Gastrocnemius medialis (tissue), 4 donors: Measurements from ENCODE around the gene SLC66A2. TPM values are rescaled to one million over a fixed set of nuclear protein-coding genes. Genes with fewer than 3 reads are reported as not detected.
A peak's percentile ranks its signal among the peaks of the same experiment; 100 is the strongest.

Experiments used
- ATAC-seq, 2 donors: fragments of 150-250 bp; one replicate each; pipeline ENCODE4 v1.9.1; 2016
- DNase-seq, 2 donors: peaks; one replicate each; pipeline ENCODE4 v3.0.0-alpha.2; 2019
- H3K27ac ChIP-seq, 4 donors: fragments of 200-600 bp; sonication (generic); 1 replicate in 1 of 4; 2 replicates in 3 of 4; pipeline ENCODE4 v1.5.1; 2016 to 2018; ENCODE audit warnings: mild to moderate bottlenecking in 2 of 4, moderate library complexity in 1 of 4
- H3K27me3 ChIP-seq, 3 donors: fragments of 200-600 bp; sonication (generic) in 2 of 3; 1 replicate in 1 of 3; 2 replicates in 2 of 3; pipeline versions ENCODE4 v1.5.1 to v1.6.0; 2016 to 2019; ENCODE audit warnings: mild to moderate bottlenecking in 1 of 3, moderate library complexity in 1 of 3
- H3K36me3 ChIP-seq, 2 donors: fragments of 200-600 bp; sonication (generic) in 1 of 2; one replicate each; pipeline ENCODE4 v1.5.1; 2017 to 2018
- H3K4me1 ChIP-seq, 2 donors: fragments of 200-600 bp; sonication (generic) in 1 of 2; one replicate each; pipeline ENCODE4 v1.5.1; 2016 to 2017; ENCODE audit warnings: mild to moderate bottlenecking in 2 of 2
- H3K4me3 ChIP-seq, 4 donors: fragments of 200-600 bp; sonication (generic) in 3 of 4; 1 replicate in 1 of 4; 2 replicates in 3 of 4; pipeline ENCODE4 v1.5.1; 2016 to 2019; ENCODE audit warnings: mild to moderate bottlenecking in 2 of 4
- H3K9me3 ChIP-seq, 3 donors: fragments of 200-600 bp; sonication (generic) in 2 of 3; 1 replicate in 1 of 3; 2 replicates in 2 of 3; pipeline ENCODE4 v1.5.1; 2016 to 2019
- CTCF ChIP-seq, 5 experiments: fragments of 450-650 bp in 3 of 5; fragments of 200-600 bp in 2 of 5; sonication (generic) in 2 of 5; IDR thresholded peaks in 4 of 5; conservative IDR thresholded peaks in 1 of 5; 1 replicate in 4 of 5; 2 replicates in 1 of 5; pipeline ENCODE4 v1.5.1; 2016 to 2019; ENCODE audit warnings: antibody characterized with exemption in 5 of 5, mild to moderate bottlenecking in 3 of 5, moderate library complexity in 3 of 5
- POLR2A ChIP-seq, 2 donors: fragments of 450-650 bp; IDR thresholded peaks; one replicate each; pipeline ENCODE4 v1.6.1; 2017; ENCODE audit warnings: antibody characterized with exemption in 2 of 2, mild to moderate bottlenecking in 2 of 2, moderate library complexity in 2 of 2
- in situ Hi-C, 4 donors: fragments of 200-750 bp; cut with MboI; loops; one replicate each; pipeline versions ENCODE4 v1.15.0 to v1.8.0; 2017; ENCODE audit warnings: low sequenced_read_pairs in 4 of 4
- intact Hi-C: fragments of 100-400 bp; cut with DNase I; formaldehyde crosslinking; loops from one replicate; pipeline ENCODE4 v1.15.1; 2023; ENCODE audit warnings: low total_unique reads
- total RNA-seq, 4 donors: library from RNA; depleted of rRNA; stranded (reverse); fragments of >200 nt; gene quantifications; one replicate each; pipeline versions ENCODE4 v1.1.0 to v1.2.3, GENCODE V29; 2016

Gene SLC66A2
- total RNA-seq, 4 donors from 2014 or later: 43.3 to 121 (median 107) TPM

DNA sequence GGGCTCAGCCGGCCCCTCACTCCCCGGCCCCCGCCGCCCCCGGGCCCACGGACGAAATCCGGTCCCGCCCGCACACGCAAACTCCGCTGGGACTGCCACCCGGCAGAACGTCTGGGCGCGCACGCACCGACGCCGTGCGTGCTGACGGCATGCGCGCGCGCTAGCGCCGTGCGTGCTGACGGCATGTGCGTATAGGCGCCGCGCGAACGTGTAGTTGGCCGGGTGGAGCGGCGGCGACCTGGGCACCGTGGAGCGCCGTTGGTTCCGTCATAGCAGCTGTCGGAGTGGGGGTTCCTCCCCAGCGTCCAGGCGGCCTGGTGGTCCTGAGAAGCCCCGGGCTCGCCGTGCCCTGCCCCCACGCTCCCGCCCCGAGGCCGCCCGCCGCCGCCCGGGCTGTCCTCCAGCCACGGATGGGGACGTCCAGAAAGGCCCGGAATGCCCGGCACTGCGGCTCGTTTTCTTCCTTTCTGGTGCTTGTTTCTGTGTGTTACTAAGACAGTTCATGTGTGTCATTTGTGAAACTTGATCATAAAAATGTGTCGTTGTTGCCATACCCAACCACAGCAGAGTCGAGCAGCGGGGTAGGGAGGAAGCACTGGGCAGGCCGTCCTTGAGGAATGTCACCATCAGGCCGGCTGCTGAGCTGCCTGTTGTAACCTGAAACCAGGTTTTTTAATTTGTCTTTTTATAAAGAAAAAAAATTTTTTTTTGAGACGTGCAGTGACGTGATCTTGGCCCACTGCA lies 37.2 kb upstream of the SLC66A2 start, which contains the start of gene TXNL4A:
TXNL4A (minus strand) TSS at position 113 of the 744 bp plus-strand sequence. CDS start 171 bp downstream, outside the sequence.
- H3K4me3 ChIP-seq: peak within 1 kb of the TSS; percentile 84 to 99 (median 89)
- H3K27ac ChIP-seq: peak within 1 kb of the TSS; percentile 94 to 100 (median 96)
- peak; percentile 96 to 98 for ATAC-seq
- peaks cover 15 to 23% of the 10 kb centered on the region in 2 donors for H3K4me1 ChIP-seq
- no peaks in the 10 kb centered on the region for H3K27me3 ChIP-seq
- intact Hi-C loops (loop anchor here (1.0 to 5.0 kb wide), 4 partner anchors 24 to 311 kb away; partner anchors contain the start of genes CTDP1, HSBP1L1, RBFA and SLC66A2), in situ Hi-C loops (loop anchor here in 1 of 4 donors (10.0 kb wide), 1 partner anchor 46 kb away; the partner anchor contains the start of gene RBFA)
- H3K36me3 ChIP-seq: no peaks in the 10 kb centered on the region
- TF ChIP-seq POLR2A (IDR thresholded peaks at IDR 0.05): peak; percentile 81 to 93
- no peak for TF ChIP-seq CTCF (IDR thresholded peaks at IDR 0.05 in 4 of 5, conservative IDR thresholded peaks at IDR 0.05 in 1 of 5)
- peak; percentile 70 to 84 for DNase-seq
- H3K9me3 ChIP-seq: no peaks in the 10 kb centered on the region

DNA sequence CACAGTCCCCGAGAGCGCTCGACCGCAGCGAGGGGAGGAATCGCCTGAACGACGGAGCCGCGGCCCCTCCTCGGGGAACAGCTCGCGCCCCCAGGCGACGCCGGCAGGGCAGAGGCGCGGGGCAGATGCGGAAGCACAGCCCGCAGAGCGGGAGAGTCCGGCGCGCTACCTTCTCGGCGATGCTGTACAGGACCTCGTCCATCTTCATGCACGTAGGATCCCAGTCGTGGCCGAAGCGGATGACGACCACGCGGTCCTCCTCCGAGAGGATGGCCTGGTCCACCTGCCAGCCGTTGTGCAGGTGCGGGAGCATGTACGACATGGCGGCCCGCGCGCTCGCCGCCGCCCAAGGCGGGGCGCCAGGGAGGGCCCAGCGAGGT lies 36.6 kb upstream of the SLC66A2 start:
- Histone ChIP-seq H3K27ac (peak overlapping the region; percentile 94 to 100 (median 96)), H3K4me3 (peak overlapping the region; percentile 84 to 99 (median 89)), H3K36me3 (no peaks in the 10 kb centered on the region), H3K4me1 (peaks cover 15 to 27% of the 10 kb centered on the region in 2 donors), H3K27me3 (no peaks in the 10 kb centered on the region), H3K9me3 (no peaks in the 10 kb centered on the region)
- in situ Hi-C loops (loop anchor here in 1 of 4 donors (10.0 kb wide), 1 partner anchor 47 kb away; the partner anchor contains the start of gene RBFA), intact Hi-C loops (loop anchor here (1.0 to 5.0 kb wide), 4 partner anchors 23 to 311 kb away; partner anchors contain the start of genes CTDP1, HSBP1L1, RBFA and SLC66A2)
- peak; percentile 66 to 68 for ATAC-seq
- DNase-seq: peak in 1 of 2 donors; percentile 11
- TF ChIP-seq POLR2A (IDR thresholded peaks at IDR 0.05) (no peak), CTCF (IDR thresholded peaks at IDR 0.05 in 4 of 5, conservative IDR thresholded peaks at IDR 0.05 in 1 of 5) (peak in 2 of 5 experiments; percentile 37 to 45)

- DNase-seq (no peak), ATAC-seq (no peak)
- Histone ChIP-seq H3K27me3 (no peaks in the 10 kb centered on the region), H3K27ac (peak overlapping the region; percentile 94 to 100 (median 96)), H3K4me3 (peak overlapping the region; percentile 84 to 99 (median 89)), H3K9me3 (no peaks in the 10 kb centered on the region), H3K36me3 (no peaks in the 10 kb centered on the region), H3K4me1 (peaks cover 15 to 32% of the 10 kb centered on the region in 2 donors)
- in situ Hi-C loops (loop anchor here in 1 of 4 donors (10.0 kb wide), 1 partner anchor 47 kb away; the partner anchor contains the start of gene RBFA), intact Hi-C loops (loop anchor here (5.0 kb wide), 1 partner anchor 310 kb away; the partner anchor contains the start of gene CTDP1)
- TF ChIP-seq POLR2A (IDR thresholded peaks at IDR 0.05): no peak
- TF ChIP-seq CTCF (IDR thresholded peaks at IDR 0.05 in 4 of 5, conservative IDR thresholded peaks at IDR 0.05 in 1 of 5): no peak
Observed at GRCh38 chr18:79987566-79987965, 36.1 kb upstream of the SLC66A2 start.

GRCh38 chr18:79986726-79987125 lies 35.3 kb upstream of the SLC66A2 start:
- ATAC-seq: no peak
- in situ Hi-C loops (loop anchor here in 1 of 4 donors (10.0 kb wide), 1 partner anchor 48 kb away; the partner anchor contains the start of gene RBFA), intact Hi-C loops (loop anchor here (5.0 kb wide), 1 partner anchor 309 kb away; the partner anchor contains the start of gene CTDP1)
- no peaks in the 10 kb centered on the region for H3K36me3 ChIP-seq
- TF ChIP-seq CTCF (IDR thresholded peaks at IDR 0.05 in 4 of 5, conservative IDR thresholded peaks at IDR 0.05 in 1 of 5) (no peak), POLR2A (IDR thresholded peaks at IDR 0.05) (no peak)
- H3K4me3 ChIP-seq: peak overlapping the region in 1 of 4 donors; percentile 99
- H3K27me3 ChIP-seq: no peaks in the 10 kb centered on the region
- H3K9me3 ChIP-seq: no peaks in the 10 kb centered on the region
- H3K27ac ChIP-seq: peak overlapping the region in 2 of 4 donors; percentile 6 to 35
- H3K4me1 ChIP-seq: peaks cover 15 to 32% of the 10 kb centered on the region in 2 donors
- no peak for DNase-seq
